SU-DHL-6 (cell line): ENCODE data around the gene ZBTB12.

Experiments used
- H2AFZ ChIP-seq: fragments of 200-600 bp; sonication (generic); 2 replicates; pipeline ENCODE4 v1.6.1; 2014; ENCODE audit warnings: low read depth, mild to moderate bottlenecking, moderate library complexity, mixed read lengths, antibody characterized with exemption, low read length; ENCODE audit not compliant: severe bottlenecking
- H3F3A ChIP-seq: fragments of 200-600 bp; shearing (Covaris generic); 2 replicates; pipeline ENCODE4 v1.6.0; 2016; ENCODE audit warnings: antibody characterized with exemption, mild to moderate bottlenecking; ENCODE audit not compliant: insufficient read depth
- H3K27ac ChIP-seq: fragments of 200-600 bp; sonication (generic); 2 replicates; pipeline ENCODE4 v1.5.1; 2016; ENCODE audit warnings: low read depth, mild to moderate bottlenecking, low read length, moderate library complexity, mixed read lengths
- H3K27me3 ChIP-seq: fragments of 200-600 bp; sonication (generic), shearing (Covaris generic); 2 replicates; pipeline ENCODE4 v1.6.0; 2014; ENCODE audit warnings: mild to moderate bottlenecking, low read length
- H3K36me3 ChIP-seq: fragments of 200-600 bp; sonication (generic); 2 replicates; pipeline ENCODE4 v1.6.1; 2014; ENCODE audit warnings: mild to moderate bottlenecking, low read length, mixed read lengths
- H3K4me2 ChIP-seq: fragments of 300-600, 200-600 bp; shearing (Covaris generic), sonication (generic); 2 replicates; pipeline ENCODE4 v1.6.0; 2014; ENCODE audit warnings: low read length, low read depth, mild to moderate bottlenecking; ENCODE audit not compliant: poor library complexity, severe bottlenecking
- H3K4me3 ChIP-seq: fragments of 200-600 bp; sonication (generic); 2 replicates; pipeline ENCODE4 v1.5.1; 2014; ENCODE audit warnings: antibody characterized with exemption, low read length, mild to moderate bottlenecking, mixed read lengths; ENCODE audit not compliant: insufficient read depth, poor library complexity, severe bottlenecking
- H3K79me2 ChIP-seq: fragments of 200-600 bp; sonication (generic); 2 replicates; pipeline ENCODE4 v1.6.1; 2014; ENCODE audit warnings: mild to moderate bottlenecking, low read length, moderate library complexity; ENCODE audit not compliant: insufficient read depth
- H3K9ac ChIP-seq: fragments of 200-600 bp; sonication (generic); 2 replicates; pipeline ENCODE4 v1.7.0; 2014; ENCODE audit warnings: mild to moderate bottlenecking, low read length
- H3K9me2 ChIP-seq: fragments of 200-600 bp; sonication (generic); replicated peaks from 2 replicates; pipeline ENCODE4 v1.6.1; 2014; ENCODE audit warnings: low read length; ENCODE audit not compliant: insufficient read depth
- H3K9me3 ChIP-seq: fragments of 200-600 bp; sonication (generic); 2 replicates; pipeline ENCODE4 v1.6.1; 2014; ENCODE audit warnings: low read length, mixed read lengths; ENCODE audit not compliant: insufficient read depth
- H4K20me1 ChIP-seq: fragments of 200-600 bp; sonication (generic); 2 replicates; pipeline ENCODE4 v1.6.1; 2014; ENCODE audit warnings: low read depth, mild to moderate bottlenecking, antibody characterized with exemption, low read length, moderate library complexity, mixed read lengths
- CTCF ChIP-seq: fragments of 200-600 bp; sonication (generic); IDR thresholded peaks from one replicate; pipeline ENCODE4 v1.5.1; 2017; ENCODE audit warnings: antibody characterized with exemption, mild to moderate bottlenecking, low read length, moderate library complexity; ENCODE audit not compliant: insufficient read depth, poor library complexity, severe bottlenecking
- EZH2phosphoT487 ChIP-seq: fragments of 200-600 bp; sonication (generic), shearing (Covaris generic); conservative IDR thresholded peaks from 2 replicates; pipeline ENCODE4 v1.6.1; 2018; ENCODE audit warnings: mild to moderate bottlenecking, antibody characterized with exemption, low read length, moderate library complexity, mixed read lengths

The ZBTB12 gene

GRCh38 chr6:31906122-31906521 lies 4.2 kb upstream of the ZBTB12 start:
- no peak overlapping the region for H3K4me2 ChIP-seq
- no peak overlapping the region for H2AFZ ChIP-seq

GRCh38 chr6:31905041-31905440 lies 3.2 kb upstream of the ZBTB12 start:
- Histone ChIP-seq H3K9ac (no peak overlapping the region), H3K9me2 (no peaks in the 10 kb centered on the region)

More at GRCh38 chr6:31906122-31906521, 4.2 kb upstream of the ZBTB12 start:
- Histone ChIP-seq H4K20me1 (no peaks in the 10 kb centered on the region), H3K27me3 (0 out of 2 replicates have a peak, but pooled peaks cover 3% of the 10 kb centered on the region), H3K36me3 (no peaks in the 10 kb centered on the region), H3F3A (peaks cover 26% of the 10 kb centered on the region), H3K4me3 (no peak overlapping the region), H3K9me2 (no peaks in the 10 kb centered on the region), H3K79me2 (no peaks in the 10 kb centered on the region), H3K27ac (no peak overlapping the region), H3K9me3 (no peaks in the 10 kb centered on the region), H3K9ac (no peak overlapping the region)
- TF ChIP-seq CTCF (no peak), EZH2phosphoT487 (no peak)

GRCh38 chr6:31903957-31904356 lies 2.1 kb upstream of the ZBTB12 start:
- no peak overlapping the region for H3K4me3 ChIP-seq
- 0 out of 2 replicates have a peak, but pooled peaks cover 3% of the 10 kb centered on the region for H3K27me3 ChIP-seq
- H3K79me2 ChIP-seq = no peaks in the 10 kb centered on the region
- H3K36me3 ChIP-seq = no peaks in the 10 kb centered on the region
- H2AFZ ChIP-seq = no peak overlapping the region
- no peak overlapping the region for H3K4me2 ChIP-seq
- H3K9me2 ChIP-seq = no peaks in the 10 kb centered on the region
- H3F3A ChIP-seq = peaks cover 39% of the 10 kb centered on the region
- no peak for TF ChIP-seq EZH2phosphoT487
- TF ChIP-seq CTCF = no peak
- H4K20me1 ChIP-seq = no peaks in the 10 kb centered on the region
- H3K9me3 ChIP-seq = no peaks in the 10 kb centered on the region
- H3K9ac ChIP-seq = no peak overlapping the region
- no peak overlapping the region for H3K27ac ChIP-seq

More at GRCh38 chr6:31905041-31905440, 3.2 kb upstream of the ZBTB12 start:
- Histone ChIP-seq H3F3A (peaks cover 30% of the 10 kb centered on the region), H3K79me2 (no peaks in the 10 kb centered on the region), H2AFZ (no peak overlapping the region), H3K36me3 (no peaks in the 10 kb centered on the region), H3K4me3 (no peak overlapping the region), H3K9me3 (no peaks in the 10 kb centered on the region), H3K27me3 (0 out of 2 replicates have a peak, but pooled peaks cover 3% of the 10 kb centered on the region), H3K27ac (no peak overlapping the region), H4K20me1 (no peaks in the 10 kb centered on the region), H3K4me2 (no peak overlapping the region)
- TF ChIP-seq EZH2phosphoT487 = no peak
- TF ChIP-seq CTCF = no peak
